Stimulated activated CD4-positive, alpha-beta T cell treated with anti-CD3 and anti-CD28 coated beads, Interleukin-4, amount 100 ng/mL, for 1 hour (primary cell): Measurements from ENCODE around the gene GSTM3.
"Not testable (repeated sequence)": the region's sequence is repeated elsewhere in the genome, so short reads cannot be mapped to it uniquely, and the experiment has no call there.

Experiments
- DNase-seq: peaks from one replicate; pipeline ENCODE4 v3.0.0-alpha.2; 2020

Gene GSTM3

GRCh38 chr1:109726007-109726406, 14.8 kb downstream of the GSTM3 start:
- DNase-seq, result no peak

GRCh38 chr1:109725510-109725909, 15.3 kb downstream of the GSTM3 start:
- DNase-seq, result no peak

DNA sequence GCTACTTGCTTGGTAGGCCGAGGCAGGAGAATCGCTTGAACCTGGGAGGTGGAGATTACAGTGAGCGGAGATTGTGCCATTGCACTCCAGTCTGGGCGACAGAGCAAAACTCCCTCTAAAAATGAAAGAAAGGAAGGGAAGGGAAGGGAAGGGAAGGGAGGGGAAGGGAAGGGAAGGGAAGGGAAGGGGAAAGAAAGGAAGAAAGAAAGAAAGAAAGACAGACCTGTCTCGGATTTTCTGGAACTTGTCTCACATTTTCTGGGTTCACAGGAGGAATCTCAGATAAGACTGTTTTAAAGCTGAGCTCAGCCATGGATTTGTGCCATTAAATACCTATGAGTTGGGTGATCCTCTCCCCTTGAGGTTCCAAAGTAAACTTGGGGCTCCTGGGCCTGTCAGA, 15.9 kb downstream of the GSTM3 start:
- no peak for DNase-seq

- DNase-seq, result no peak
Measured at GRCh38 chr1:109722908-109723691, 17.7 kb downstream of the GSTM3 start.

GRCh38 chr1:109721971-109722370, 18.9 kb downstream of the GSTM3 start:
- DNase-seq, result no peak

DNA sequence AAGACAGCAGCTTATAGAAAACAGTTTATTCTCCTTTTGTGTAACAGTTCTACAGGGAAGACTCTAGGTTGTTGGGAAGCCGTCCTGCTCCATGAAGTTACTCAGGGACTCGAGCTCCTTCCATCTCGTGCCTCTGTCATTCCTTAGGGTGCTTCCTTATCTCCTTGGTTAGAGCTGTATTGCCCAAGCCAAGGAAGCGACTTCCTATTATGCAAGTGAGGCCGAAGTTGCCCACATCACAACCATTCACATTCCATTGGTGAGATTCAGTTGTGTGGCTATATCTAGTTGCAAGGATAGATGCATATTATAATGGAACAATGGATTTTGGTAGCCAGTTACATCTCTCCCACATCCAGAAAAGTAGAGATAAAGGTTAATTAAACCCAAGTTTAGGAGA, 19.8 kb downstream of the GSTM3 start:
- no peak for DNase-seq

DNA sequence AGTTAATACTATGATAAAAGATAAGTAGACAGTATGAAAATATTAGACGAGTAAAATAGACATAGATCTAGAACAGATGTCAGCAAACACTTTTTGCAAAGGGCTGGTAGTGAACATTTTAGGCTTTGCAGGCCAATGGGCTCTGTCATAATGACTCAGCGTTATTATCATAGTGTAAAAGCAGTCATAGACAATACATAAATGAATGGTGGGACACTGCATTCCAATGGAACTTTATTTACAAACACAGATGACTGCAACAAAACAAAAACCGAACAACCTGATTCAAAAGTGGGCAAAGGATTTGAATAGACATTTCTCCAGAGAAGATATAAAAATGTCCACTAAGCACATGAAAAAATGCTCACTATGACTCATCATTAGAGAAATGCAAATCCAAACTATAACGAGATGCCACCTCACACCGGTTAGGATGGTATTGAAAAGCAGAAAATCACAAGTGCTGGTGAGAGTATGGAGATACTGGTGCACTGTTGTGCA, 21.5 kb downstream of the GSTM3 start:
- DNase-seq, result no peak

GRCh38 chr1:109718495-109718894, 22.3 kb downstream of the GSTM3 start:
- DNase-seq, result no peak

DNA sequence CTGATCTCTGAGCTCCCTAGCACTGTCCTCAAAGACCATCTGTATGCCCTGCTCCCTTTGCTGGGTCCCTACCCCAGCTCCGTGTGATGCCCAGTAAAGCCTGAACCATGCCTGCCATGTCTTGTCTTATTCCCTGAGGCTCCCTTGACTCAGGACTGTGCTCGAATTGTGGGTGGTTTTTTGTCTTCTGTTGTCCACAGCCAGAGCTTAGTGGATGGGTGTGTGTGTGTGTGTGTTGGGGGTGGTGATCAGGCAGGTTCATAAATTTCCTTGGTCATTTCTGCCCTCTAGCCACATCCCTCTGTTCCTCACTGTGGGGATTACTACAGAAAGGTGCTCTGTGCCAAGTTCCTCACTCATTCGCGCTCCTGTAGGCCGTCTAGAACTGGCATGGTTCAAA, 23.1 kb downstream of the GSTM3 start:
- no peak for DNase-seq

DNA sequence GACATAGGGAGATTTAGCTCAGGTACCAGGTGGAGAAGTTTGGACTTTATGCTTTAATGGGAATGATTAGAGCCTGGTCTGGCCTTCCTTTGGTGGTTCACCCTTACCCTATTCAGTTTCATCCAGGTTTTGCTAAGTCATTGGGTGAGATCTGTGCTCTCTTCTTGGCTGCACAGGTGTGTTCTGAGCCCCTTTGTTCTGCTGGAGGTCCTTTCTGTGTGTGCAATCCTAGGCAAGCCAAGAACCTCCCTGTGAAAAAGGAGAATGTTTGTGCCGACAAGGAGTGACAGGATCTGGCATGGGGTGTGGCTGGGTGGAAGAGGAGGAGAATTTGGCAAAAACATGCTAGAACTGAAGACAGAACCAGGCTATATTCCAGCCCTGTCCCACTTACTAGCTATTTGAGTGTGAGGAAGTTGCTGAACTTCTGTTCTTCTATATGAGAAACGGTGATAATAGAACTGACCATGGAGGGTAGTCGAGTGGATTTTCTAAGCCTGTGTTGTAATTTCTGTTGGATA, 24.2 kb downstream of the GSTM3 start:
- no peak for DNase-seq

GRCh38 chr1:109716121-109716520, 24.7 kb downstream of the GSTM3 start:
- DNase-seq, result no peak

DNA sequence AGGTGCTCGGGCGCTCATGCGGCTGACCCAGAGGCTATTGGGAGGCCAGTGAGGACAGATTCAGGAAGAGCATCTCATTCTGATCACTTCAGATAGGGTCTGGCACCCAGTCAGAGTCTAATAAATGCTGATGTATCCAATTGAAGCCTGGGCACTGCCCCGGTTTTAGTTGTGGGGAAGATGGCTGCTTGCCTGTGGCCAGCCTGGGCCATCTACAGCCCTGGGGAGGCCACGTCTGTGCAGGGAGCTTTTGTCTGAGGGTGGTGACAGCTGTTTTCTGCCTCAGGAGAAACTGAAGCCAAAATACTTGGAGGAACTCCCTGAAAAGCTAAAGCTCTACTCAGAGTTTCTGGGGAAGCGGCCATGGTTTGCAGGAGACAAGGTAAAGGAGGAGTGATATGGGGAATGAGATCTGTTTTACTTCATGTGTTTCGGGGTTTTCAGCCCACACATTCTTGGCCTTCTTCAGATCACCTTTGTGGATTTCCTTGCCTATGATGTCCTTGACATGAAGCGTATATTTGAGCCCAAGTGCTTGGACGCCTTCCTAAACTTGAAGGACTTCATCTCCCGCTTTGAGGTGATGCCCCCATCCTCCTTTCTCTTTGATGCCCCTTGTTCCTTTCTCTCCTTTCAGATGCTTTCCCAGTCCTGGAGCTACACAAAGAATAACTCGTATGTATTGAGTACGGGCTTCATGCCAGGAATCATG, 26.0 kb downstream of the GSTM3 start:
- DNase-seq, result no peak

GRCh38 chr1:109713636-109714035, 27.2 kb downstream of the GSTM3 start:
- no peak for DNase-seq

DNA sequence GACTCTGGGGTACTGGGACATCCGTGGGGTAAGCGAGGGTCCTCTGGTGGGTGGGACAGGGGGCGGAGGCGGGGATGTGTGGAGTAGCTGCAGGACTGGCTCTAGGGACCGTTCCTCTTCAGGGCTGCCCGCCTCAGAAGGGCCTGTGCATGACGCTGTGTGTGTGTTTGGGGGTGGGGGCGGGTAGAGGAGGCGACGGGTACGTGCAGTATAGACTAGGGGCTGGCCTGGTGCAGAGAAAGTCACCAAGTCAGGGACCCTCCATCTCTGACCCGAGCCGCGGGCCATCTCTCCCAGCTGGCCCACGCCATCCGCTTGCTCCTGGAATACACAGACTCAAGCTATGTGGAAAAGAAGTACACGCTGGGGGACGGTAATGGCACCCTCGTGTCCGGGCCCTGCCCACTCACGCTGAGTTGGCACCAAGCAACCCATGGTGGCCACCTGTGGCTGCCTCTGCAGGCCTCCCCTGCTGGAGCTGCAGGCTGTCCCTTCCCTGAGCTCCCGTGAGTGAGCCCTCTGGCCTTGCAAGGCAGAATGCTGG, 28.4 kb downstream of the GSTM3 start:
- no peak for DNase-seq

DNA sequence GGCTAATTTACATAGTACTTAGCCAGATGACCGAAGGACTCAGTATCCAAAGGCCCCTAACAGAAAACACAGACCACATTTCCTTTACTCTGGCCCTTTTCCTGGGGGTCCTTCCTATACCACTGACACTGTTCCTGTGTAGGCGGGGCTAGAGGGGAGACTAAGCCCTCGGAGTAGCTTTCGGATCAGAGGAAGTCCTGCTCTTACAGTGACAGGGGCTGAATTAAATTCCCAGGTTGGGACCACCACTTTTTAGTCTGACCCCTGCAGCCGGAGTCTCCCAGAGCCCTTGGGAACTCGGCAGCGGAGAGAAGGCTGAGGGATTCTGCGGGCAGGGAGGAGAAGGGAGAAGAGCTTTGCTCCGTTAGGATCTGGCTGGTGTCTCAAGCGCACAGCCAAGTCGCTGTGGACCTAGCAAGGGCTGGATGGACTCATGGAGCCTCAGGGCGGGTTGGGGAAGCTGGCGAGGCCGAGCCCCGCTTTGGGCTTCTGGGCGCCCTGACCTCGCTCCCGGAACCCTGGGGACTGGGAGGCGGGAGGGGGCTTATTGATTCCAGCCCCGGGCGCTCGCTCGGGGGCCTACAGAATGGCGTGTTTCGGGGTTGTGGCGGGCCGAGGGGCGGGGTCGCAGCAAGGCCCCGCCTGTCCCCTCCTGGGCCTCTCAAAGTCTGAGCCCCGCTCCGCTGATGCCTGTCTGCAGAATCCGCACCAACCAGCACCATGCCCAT, 29.1 kb downstream of the GSTM3 start, which contains the start of gene GSTM5:
TSS of gene GSTM5 (plus strand) at position 659 of the 728 bp plus-strand sequence. CDS start at position 721, 62 bp downstream.
- DNase-seq, result not testable (repeated sequence)

GRCh38 chr1:109709822-109710221, 31.0 kb downstream of the GSTM3 start:
- DNase-seq, result not testable (repeated sequence)

DNA sequence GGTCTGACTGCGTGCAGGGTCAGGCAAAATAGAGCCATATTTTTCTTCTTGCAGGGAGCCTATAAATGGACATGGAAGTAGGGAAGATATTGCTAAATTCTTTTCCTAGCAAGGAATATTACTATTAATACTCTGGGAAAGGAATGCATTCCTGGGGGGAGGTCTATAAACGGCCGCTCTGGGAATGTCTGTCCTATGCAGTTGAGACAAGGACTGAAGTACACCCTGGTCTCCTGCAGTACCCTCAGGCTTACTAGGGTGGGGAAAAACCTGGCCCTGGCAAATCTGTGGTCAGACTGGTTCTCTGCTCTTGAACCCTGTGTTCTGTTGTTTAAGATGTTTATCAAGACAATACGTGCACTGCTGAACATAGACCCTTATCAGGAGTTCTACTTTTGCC, 31.9 kb downstream of the GSTM3 start:
- DNase-seq, result not testable (repeated sequence)

DNA sequence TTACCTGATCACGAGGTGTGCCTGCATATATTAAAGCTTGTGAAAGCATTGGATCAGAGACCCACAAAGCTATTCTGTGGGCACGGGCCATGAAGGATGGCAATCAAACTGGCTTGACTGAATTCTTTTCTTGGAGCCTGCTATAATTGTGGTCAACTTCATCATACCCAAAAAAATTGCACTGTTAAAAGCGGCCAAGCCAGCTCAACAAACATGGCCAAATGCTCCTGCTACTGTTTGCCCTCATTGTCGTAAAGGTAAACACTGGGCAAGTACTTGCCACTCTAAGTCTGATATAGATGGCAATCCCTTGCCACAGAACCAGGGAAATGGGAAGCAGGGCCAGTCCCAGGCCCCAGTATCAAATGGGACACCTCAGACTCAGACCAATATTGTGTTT, 35.4 kb downstream of the GSTM3 start:
- DNase-seq, result no peak

GRCh38 chr1:109704173-109704572, 36.7 kb downstream of the GSTM3 start:
- DNase-seq, result no peak

- DNase-seq, result not testable (repeated sequence)
Measured at GRCh38 chr1:109702940-109703339, 37.9 kb downstream of the GSTM3 start.

GRCh38 chr1:109697861-109698260, 43.0 kb downstream of the GSTM3 start:
- not testable (repeated sequence) for DNase-seq

GRCh38 chr1:109697066-109697465, 43.8 kb downstream of the GSTM3 start:
- no peak for DNase-seq

DNA sequence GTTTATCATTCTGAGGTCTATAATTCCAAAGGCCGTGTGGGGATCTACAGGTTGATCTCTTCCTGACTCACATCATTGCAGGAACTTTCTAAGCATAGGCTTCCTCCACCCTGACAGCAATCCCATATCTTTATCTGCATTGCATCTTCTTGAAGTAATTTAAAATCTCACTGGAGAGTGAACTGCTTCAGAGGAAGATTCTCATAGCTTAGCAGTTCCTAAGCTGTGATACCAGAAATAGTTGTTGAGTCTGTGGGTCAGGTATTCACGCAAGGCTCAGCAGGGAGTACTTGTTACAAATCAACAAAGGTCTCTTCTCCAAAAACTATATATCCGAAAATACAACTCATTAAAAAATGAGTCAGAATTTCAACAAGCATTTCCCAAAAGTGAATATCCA, 45.7 kb downstream of the GSTM3 start:
- DNase-seq, result not testable (repeated sequence)
